HG03025 (cell line): ENCODE measurements around the gene ATAD5.
"Not testable (repeated sequence)": the region's sequence is repeated elsewhere in the genome, so short reads cannot be mapped to it uniquely, and the experiment has no call there.

Experiments used
- ATAC-seq: cut with Tn5 transposase; IDR thresholded peaks from one replicate; pipeline ENCODE4 v1.9.1; 2021; ENCODE audit warnings: mild to moderate bottlenecking, moderate library complexity; ENCODE audit not compliant: unreplicated experiment, low FRiP score

Gene ATAD5

DNA sequence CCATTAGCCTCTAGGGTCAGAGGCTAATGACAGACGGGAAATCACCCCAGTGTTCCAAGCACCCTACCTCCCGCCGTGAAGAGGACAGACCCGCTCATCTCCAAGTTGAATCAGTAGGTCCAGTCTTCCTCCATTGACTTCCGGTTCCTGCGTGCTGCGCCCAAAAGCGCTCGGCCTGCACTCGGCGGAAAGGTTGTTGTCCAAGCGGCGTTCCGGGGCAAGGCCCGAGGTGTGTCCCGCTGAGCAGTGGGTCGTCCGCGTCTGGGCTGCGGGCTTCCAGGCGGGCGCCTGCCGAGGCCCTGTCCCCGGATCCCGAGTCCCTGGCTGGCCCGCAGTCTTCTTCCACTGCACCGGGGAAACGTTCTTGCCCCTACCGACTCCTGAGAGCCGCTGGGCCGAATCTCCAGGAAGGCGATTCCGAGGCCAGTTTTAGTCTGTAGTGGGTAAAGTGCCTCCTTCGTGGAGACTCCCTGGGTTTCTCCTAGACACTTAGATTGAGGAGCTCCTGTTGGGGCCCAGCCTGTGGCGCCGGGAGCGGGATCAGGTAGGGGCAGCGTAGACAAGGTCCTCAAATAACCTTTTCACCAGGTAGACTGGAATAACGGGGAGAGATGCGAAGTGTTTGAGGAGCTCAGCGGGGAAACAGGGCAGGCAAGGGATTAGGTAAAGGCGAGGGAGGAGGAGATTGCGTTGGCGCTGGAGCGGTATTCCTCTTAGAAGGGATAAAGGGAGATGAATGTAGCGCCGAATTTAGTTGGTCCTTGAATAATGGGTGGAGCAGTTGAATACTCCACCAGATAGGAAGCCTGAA, 74.5 kb downstream of the ATAD5 start, which contains the start of gene TEFM:
TEFM (minus strand) TSS at position 138 of the 811 bp plus-strand sequence; CDS start at position 98, 40 bp downstream.
- ATAC-seq = peak; percentile 66

DNA sequence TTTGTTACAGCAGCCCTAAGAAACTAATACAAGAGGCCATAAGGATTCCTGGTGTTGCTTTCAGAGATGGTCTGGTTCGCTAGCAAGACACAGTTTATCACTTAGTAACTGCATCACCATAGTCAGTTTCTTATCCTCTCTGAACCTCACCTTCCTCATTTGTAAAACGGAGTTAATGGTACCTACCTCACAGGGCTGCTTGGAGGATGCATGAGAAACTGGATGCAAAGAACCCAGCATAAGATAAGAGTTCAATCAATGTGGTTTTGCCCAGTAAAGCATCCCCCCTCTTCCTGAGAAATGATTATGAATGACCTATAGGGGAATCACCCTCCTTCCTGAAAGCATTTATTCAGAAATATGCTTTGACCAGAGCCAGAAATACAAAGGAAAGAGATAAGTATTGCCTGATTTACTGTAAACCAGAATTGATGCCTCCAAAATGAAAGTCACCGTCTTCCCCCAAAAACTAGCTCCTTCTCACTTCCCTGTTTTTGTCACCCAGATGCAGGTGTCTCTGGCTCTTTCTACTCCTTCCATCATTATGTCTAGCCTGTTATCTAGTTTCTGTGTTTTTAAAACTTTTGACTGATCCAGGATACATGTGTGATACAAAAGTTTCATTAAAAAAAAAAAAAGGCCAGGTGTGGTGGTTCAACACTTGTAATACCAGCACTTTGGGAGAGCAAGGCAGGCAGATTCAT, 77.1 kb downstream of the ATAD5 start:
- ATAC-seq = no peak

DNA sequence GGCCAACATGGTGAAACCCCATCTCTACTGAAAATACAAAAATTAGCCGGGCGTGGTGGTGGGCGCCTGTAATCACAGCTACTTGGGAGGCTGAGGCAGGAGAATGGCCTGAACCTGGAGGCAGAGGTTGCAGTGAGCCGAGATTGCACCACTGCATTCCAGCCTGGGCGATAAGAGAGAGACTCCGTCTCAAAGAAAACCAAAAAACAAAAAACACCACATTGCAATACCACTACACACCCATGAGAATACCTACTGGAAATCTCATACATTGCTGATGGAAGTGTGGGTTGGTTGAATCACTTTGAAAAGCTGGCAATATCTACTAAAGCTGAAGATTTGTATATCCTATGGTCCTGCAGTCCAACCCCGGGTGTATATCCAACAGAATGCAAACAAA, 78.4 kb downstream of the ATAD5 start:
- not testable (repeated sequence) for ATAC-seq

DNA sequence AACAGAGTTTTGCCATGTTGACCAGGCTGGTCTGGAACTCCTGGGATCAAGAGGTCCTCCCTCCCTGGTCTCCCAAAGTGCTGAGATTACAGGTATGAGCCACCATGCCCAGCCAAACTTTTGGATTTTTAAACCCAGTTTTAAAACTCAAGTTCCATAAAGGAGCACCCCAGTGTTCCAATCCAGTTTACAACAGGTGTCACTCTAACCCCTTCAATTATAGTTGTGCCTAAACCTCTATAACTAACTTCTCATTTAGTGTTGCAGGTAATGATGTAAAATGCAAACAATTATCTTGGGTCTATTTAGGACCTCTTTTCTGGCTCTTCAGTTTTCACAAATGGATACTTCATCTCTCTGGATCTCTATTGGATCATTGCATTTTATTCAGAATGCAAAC, 82.2 kb downstream of the ATAD5 start:
- no peak for ATAC-seq

DNA sequence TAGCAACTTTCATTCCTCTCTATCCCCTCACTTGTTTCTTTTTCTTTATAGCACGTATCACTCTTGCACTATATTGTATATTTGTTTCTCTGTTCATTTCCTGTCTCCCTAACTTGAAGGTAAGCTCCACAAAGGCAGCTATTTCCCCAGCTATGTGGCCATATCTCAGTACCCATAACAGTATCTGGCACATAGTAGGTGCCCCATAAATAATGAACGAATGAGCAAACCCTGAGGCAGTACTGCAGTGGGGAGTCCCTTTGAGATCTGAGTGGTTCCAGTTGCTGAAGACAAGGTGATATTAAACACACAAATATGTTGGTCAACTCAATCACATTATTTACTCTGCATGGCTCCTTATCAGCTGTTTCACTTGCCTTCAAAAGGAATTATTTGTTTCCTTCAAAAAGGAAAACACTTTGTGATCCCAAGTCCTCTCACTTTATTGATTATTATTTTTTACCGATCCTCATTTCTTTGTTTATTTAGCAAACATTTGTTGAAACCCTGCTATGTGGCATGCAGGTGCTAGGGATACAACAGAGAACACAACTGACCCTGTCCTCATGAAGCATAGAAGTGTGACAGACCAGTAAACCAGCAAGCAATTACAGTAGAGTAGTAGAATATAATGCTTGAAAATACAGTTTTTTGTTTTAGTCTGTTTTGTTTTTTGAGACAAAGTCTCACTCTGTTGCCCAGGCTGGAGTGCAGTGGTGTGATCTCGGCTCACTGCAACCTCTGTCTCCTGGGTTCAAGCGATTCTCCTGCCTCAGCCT, 84.3 kb downstream of the ATAD5 start:
- ATAC-seq = no peak

DNA sequence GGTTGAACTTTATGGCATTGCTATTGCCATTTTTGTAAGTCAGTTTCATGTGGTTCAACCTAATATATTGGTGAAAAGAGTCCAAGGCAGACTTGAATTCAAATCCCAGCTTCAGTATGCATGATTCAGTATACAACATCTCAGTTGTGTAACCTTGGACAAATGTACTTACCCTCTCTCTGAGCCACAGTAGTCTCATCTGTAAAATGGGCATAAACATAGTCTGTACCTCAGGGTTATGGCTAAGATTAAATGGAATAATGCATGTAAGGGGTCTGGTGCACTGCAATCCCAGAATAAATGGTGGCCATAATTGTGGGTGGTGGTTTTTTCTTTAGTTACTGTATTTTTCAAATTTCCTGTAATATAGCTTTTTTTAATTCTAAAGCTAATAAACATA, 85.3 kb downstream of the ATAD5 start:
- ATAC-seq = no peak

DNA sequence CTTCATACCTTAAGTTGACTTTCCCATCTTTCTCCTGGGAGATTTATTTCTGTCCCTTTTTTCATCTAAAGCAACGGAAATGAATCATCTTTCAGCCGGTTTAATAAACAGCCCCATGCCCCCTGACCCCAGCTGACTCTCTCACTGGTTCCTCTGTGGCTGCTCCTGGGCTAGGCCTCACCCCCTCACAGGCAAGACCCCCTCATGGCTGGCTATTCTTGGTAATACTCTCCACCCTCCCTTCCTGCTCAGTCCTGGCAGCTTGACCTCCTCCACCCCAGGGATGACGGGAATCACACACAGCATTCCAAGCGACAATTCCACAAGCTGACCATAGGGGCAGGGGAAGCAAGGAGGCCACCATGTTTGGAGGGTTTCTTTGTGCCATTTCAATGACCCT, 88.5 kb downstream of the ATAD5 start:
- no peak for ATAC-seq

DNA sequence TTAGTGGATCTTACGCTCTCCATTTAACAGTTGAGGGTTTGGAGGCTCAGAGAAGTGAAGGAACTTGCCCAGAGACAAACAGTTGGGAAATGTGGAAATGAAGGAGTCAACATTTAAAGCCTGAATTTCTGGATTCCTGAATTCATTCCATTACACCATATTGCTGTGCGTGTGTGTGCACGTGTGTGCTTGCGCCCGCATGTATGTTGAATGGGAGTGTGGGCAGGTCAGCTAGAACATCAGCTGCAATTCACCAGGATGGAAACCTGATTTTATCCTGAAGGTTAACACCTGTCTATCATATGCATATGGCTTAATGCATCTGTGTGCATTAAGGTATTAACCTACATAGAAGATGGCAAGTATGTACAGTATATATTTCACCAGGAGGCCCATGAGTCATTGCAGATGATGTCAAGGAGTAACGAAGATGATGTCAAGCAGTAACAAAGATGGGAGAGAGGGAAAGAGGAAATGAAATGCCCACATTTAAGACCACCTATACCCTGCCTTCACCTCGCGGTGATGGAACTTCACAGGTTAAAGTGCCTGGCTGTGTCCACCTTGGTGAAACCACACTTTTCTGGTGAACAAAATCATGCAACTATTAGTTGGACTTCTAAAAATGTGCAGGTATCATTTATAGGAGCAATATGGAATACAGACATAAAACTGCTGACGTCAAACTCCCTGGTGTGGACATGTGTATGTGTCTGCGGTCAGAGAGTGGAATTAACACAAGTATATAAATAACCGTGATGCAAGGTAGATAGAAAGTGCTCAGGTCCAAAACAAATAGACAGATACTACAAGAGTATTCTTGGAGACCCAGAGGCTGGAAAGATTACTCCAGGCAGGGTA, 89.1 kb downstream of the ATAD5 start:
- ATAC-seq = no peak

DNA sequence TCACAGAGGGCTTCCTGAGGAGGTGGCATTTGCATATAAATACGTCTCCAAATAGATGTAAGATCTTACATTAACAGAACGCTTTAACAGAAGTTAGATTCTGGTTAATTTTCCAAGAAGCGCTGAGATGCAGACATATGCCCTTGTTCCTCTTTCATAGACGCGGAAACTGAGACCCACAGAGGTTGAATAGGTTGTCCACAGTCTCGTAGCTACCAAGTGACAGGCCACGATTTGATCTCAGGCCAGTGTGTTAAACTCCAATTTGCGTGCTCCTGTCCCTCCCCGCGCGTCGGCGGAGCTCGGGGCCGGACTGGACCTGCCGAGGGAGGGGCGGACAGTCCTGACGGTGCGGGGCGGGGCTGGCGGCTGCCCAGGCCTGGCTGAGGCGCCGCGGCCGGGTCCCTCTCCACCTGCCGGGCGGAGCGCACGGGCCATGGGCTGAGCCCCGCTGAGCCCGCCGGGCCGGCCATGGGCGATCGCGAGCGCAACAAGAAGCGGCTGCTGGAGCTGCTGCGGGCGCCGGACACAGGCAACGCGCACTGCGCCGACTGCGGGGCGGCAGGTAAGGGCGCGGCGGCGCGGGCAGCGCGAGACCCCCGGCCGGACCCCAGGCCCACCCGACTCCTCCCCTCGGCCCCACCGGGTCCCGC, 89.9 kb downstream of the ATAD5 start, which contains the start of gene ADAP2:
ADAP2 (plus strand) TSS at position 402 of the 653 bp plus-strand sequence; CDS start at position 472, 70 bp downstream.
- no peak for ATAC-seq

DNA sequence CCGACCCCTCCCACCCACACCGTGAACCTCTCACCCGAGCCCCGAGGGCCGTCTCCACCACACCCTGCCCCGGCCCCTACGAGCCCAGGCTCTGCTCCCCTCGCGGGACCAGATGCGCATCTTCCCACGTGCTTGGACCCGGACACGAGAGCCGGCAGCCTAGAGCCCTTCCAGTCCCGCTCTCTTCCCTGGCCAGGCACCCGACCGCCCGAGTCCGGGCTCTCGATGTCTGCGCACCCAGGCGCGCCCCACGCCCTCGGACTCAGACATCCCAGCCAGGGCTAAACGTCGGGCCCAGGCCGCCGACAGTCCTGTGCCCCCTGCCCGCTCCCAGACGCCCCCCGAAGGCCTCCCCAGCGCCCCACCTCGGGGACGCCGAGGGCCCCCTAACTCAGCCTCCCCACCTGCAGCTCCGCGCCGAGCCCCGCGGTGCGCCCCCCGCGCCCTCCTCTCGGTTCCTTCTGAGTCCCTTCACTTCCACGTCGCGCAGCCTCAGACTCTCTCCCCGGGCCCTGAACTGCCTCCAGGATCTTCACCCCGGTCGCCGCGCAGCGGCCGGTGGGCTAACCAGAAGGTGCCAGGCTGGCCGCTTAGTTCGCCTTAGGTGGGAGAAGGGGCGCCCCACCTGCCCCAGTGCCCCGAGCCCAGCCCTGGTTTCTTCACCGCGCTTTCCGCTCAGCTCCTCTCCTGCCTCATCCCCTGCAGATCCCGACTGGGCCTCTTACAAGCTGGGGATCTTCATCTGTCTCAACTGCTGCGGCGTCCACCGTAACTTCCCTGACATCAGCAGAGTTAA, 90.7 kb downstream of the ATAD5 start:
- no peak for ATAC-seq

DNA sequence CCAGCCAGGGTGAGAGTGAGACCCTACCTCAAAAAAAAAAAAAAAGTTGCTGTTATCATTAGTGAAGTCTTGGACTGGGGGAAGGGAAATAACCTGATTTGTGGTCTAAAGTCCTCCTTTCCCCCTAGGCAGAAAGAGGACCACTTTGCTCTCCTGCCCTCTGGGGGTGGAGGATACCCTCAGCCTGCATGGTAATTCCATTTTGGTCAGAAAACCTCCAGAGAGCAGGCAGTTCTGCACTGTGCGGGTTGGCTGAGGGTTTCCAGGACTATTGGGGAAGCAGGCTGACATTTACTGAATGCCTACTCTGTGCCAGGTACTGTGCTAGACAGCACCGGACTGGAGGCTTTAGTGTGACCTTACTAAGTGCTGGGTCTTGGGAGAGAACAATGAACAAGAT, 92.6 kb downstream of the ATAD5 start:
- no peak for ATAC-seq

DNA sequence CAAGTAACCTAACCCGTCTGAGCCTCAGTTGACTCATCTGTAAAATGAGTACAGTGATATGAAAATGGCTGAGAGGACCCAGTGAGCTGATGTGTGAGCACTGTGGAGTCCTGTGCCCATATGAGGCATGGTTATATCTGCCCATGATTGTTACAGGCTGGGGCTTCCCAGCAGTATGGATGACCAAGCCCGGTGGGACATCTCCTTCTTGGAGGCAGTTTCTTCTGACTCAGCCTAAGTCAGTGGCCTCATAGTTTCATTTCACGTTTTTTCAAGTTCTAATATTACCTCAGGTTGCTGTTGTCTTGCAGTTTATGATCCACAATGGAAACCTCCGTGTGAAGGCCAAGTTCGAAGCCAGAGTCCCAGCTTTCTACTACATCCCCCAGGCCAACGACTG, 94.8 kb downstream of the ATAD5 start:
- no peak for ATAC-seq

DNA sequence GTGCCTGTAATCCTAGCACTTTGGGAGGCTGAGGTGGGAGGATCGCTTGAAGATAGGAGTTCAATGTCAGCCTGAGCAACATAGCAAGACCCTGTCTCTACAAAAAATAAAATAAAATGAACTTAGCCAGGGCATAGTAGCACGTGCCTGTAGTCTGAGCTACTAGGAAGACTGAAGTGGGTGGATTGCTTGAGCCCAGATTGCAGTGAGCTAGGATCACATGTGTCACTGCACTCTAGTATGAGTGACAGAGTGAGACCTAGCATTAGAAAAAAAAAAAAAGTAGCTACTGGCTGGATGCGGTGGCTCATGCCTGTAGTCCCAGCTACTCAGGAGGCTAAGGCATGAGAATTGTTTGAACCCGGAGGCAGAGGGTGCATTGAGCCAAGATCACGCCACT, 96.0 kb downstream of the ATAD5 start:
- no peak for ATAC-seq

DNA sequence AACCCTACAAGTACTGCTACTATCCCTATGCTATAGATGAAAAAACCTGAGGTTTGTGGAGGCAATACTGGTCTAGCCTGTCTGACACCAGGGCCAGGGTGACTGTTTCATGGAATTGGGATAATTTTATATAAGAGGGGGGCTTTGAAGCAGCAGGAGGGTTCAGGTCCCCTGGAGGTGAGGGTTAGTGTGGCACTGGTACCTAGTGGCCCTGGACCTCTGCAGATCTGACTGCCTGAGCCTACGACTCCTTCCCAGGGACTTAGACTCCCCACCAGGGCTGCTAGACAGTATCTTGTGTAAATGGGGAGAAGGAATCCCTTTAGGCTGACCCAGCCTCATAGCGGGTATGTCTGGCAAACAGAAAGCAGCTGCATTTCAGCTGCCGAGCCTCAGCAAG, 96.8 kb downstream of the ATAD5 start:
- no peak for ATAC-seq

DNA sequence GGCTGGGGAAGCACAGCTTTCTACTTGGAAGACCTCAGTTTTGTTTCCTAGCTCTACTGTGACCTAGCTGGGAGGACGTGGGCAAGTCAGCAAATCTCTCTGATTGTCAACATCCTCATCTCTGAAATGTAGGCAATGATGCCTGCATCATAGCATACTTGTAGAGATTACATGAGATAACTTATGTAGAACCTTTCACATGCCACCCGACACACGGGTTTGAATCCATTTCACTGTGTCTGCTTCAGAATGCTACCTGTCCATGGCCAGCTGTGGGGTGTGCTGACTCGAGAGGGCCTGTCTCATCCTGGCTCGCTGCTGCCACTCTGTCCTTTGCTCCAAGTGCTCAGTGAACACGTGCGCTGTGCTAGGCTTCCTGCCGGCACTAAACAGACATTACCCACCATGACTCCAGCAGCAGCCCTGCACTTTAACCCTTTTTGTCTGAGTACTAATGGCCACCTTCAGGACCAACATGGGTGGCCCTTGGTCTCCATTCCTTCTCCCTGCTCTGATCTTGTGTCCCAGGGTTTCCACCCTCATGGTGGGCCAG, 97.4 kb downstream of the ATAD5 start:
- no peak for ATAC-seq

DNA sequence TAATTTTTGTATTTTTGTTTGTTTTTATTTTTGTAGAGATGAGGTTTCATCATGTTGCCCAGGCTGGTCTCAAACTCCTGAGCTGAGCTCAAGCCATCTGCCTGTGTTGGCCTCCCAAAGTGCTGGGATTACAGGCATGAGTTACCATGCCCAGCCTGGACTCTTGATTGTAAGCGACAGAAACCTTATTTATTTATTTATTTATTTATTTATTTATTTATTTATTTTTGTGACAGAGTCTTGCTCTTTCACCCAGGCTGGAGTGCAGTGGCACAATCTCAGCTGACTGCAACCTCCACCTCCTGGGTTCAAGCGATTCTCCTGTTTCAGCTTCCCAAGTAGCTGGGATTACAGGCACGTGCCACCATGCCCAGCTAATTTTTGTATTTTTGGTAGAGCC, 98.1 kb downstream of the ATAD5 start:
- ATAC-seq = not testable (repeated sequence)

DNA sequence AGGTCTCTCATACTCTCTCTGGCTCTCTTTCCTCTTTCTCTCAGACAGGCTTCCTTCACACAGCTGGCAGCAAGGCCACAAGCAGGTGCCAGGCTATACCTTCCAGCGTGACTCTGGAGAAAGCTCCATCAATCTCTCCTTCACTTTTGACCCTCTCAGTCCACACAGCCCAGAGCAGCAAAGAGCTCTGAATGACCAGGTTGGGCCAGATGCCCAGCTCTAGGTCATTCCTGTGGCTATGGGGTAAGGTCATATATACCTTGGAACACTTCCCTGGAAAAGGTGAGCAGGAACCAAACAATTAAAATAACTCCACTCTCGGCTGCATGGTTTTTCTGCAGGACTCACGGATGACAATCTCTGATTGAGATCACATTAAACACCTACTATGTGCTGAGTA, 98.7 kb downstream of the ATAD5 start:
- no peak for ATAC-seq

DNA sequence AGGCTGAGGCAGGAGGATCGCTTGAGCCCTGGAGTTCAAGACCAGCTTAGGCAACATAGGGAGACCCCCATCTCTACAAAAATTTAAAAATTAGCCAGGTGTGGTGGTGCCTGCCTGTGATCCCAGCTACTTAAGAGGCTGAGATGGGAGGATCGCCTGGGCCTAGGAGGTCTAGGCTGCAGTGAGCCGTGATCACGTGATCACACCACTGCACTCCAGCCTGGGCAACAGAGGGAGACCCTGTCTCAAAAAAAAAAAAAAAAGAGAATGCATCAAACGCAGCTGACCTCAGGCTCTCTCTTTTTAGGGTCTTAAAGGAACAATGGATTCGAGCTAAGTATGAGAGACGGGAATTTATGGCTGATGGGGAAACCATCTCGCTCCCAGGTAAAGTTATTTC, 99.8 kb downstream of the ATAD5 start:
- not testable (repeated sequence) for ATAC-seq

DNA sequence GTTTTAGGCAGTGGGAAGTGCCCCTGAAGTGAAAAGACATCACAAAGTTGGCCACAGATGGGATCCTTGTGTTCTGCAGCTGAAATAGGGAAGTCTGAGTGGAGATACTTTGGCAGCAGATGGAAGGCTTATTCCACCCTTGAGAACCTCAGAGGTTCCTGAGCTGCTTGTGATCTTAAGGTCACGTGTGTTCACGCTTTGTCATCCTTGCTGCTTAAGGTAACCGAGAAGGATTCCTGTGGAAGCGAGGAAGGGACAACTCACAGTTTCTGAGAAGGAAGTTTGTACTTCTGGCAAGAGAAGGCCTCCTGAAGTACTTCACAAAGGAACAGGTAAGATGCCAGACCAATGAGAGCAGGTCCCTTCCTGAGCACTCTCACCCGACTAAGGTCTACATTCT, 102.2 kb downstream of the ATAD5 start:
- ATAC-seq = no peak
